OCI-LY1 (cell line): ENCODE results near the gene PPP2R2C.

Experiments used
- H2AFZ ChIP-seq: fragments of 200-600 bp; sonication (generic), shearing (Covaris generic); 2 replicates; pipeline ENCODE4 v1.6.0; 2014; ENCODE audit warnings: antibody characterized with exemption, mild to moderate bottlenecking, low read length
- H3F3A ChIP-seq: fragments of 200-600 bp; sonication (generic), shearing (Covaris generic); 2 replicates; pipeline ENCODE4 v1.6.0; 2014; ENCODE audit warnings: mild to moderate bottlenecking, antibody characterized with exemption, low read length, moderate library complexity; ENCODE audit not compliant: insufficient read depth
- H3K27ac ChIP-seq: fragments of 200-600 bp; sonication (generic); 2 replicates; pipeline ENCODE4 v1.5.1; 2014; ENCODE audit warnings: low read length, mixed run types, mild to moderate bottlenecking, low read depth; ENCODE audit not compliant: poor library complexity, severe bottlenecking
- H3K27me3 ChIP-seq: fragments of 200-600 bp; sonication (generic); 2 replicates; pipeline ENCODE4 v1.6.0; 2014; ENCODE audit warnings: antibody characterized with exemption, mild to moderate bottlenecking, low read length, moderate library complexity; ENCODE audit not compliant: insufficient read depth
- H3K36me3 ChIP-seq: fragments of 200-600 bp; sonication (generic); 2 replicates; pipeline ENCODE4 v1.6.1; 2014; ENCODE audit warnings: mild to moderate bottlenecking, antibody characterized with exemption, low read length, moderate library complexity, mixed read lengths; ENCODE audit not compliant: insufficient read depth
- H3K4me1 ChIP-seq: fragments of 200-600 bp; sonication (generic); 2 replicates; pipeline ENCODE4 v1.5.1; 2014; ENCODE audit warnings: mild to moderate bottlenecking, low read length, moderate library complexity; ENCODE audit not compliant: insufficient read depth, severe bottlenecking
- H3K4me2 ChIP-seq: fragments of 200-600 bp; sonication (generic), shearing (Covaris generic); 2 replicates; pipeline ENCODE4 v1.6.1; 2014; ENCODE audit warnings: low read length
- H3K4me3 ChIP-seq: fragments of 200-600 bp; sonication (generic); 2 replicates; pipeline ENCODE4 v1.5.1; 2014; ENCODE audit warnings: low read length, low read depth, mild to moderate bottlenecking, mixed read lengths; ENCODE audit not compliant: poor library complexity, severe bottlenecking
- H3K79me2 ChIP-seq: fragments of 200-600 bp; shearing (Covaris generic); 2 replicates; pipeline ENCODE4 v1.6.1; 2016; ENCODE audit warnings: mixed run types, low read length, mixed read lengths; ENCODE audit not compliant: insufficient read depth
- H3K9ac ChIP-seq: fragments of 200-600 bp; sonication (generic), shearing (Covaris generic); 2 replicates; pipeline ENCODE4 v1.6.1; 2014; ENCODE audit warnings: mild to moderate bottlenecking, low read length, mixed read lengths
- H3K9me2 ChIP-seq: fragments of 200-600 bp; sonication (generic), shearing (Covaris generic); 2 replicates; pipeline ENCODE4 v1.6.1; 2014; ENCODE audit warnings: low read depth, mild to moderate bottlenecking, low read length, mixed read lengths
- H3K9me3 ChIP-seq: fragments of 200-600 bp; shearing (Covaris generic); 2 replicates; pipeline ENCODE4 v1.6.1; 2014; ENCODE audit warnings: low read length, mixed read lengths
- H4K20me1 ChIP-seq: fragments of 200-600 bp; sonication (generic), shearing (Covaris generic); 2 replicates; pipeline ENCODE4 v1.6.0; 2016; ENCODE audit warnings: mild to moderate bottlenecking, low read length; ENCODE audit not compliant: insufficient read depth
- EZH2 ChIP-seq: fragments of 200-600 bp; sonication (generic), shearing (Covaris generic); IDR thresholded peaks from 2 replicates; pipeline ENCODE4 v1.8.0; 2017; ENCODE audit warnings: borderline replicate concordance, mixed run types, mild to moderate bottlenecking, antibody characterized with exemption, low read length, moderate library complexity, mixed read lengths
- TF ChIP-seq, protein P1 (sequence below): fragments of 200-600 bp; sonication (generic), shearing (Covaris generic); IDR thresholded peaks from 2 replicates; pipeline ENCODE4 v1.5.1; 2017; ENCODE audit warnings: mild to moderate bottlenecking, antibody characterized with exemption, low read length, moderate library complexity, mixed read lengths

Gene PPP2R2C

DNA sequence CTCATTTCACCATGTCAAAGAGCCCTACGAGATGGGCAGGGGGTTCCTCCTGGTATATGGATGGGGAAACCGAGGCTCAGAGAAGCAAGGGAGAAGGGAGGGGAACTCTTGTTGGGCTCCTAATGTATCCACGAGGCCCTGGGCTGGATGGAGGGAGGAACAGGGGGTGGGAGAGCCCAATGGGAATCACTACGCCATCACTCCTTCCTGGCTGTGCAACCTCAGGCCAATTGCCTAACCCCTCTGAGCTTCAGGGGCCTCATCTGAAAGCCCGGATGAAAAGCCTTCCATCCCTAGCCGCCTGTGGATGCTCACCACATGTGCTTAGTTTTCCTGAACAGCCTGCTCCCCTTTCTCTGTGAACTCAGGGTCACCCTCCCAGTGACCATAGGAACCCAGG is 57.8 kb downstream of the PPP2R2C start:
- no peaks in the 10 kb centered on the region for H3K9me3 ChIP-seq
- H3K27me3 ChIP-seq, result no peaks in the 10 kb centered on the region; the same call in 1 of the 2 replicates
- no peak overlapping the region for H3K9ac ChIP-seq
- no peaks in the 10 kb centered on the region for H3K4me1 ChIP-seq
- H3F3A ChIP-seq, result no peaks in the 10 kb centered on the region
- no peaks in the 10 kb centered on the region for H3K9me2 ChIP-seq
- H3K36me3 ChIP-seq, result no peaks in the 10 kb centered on the region
- no peak overlapping the region for H2AFZ ChIP-seq
- H3K4me3 ChIP-seq, result no peak overlapping the region
- H4K20me1 ChIP-seq, result no peaks in the 10 kb centered on the region
- no peak overlapping the region for H3K27ac ChIP-seq
- H3K4me2 ChIP-seq, result no peak overlapping the region
- no peaks in the 10 kb centered on the region for H3K79me2 ChIP-seq
- no peak for TF ChIP-seq EZH2
- TF ChIP-seq, protein P1, sequence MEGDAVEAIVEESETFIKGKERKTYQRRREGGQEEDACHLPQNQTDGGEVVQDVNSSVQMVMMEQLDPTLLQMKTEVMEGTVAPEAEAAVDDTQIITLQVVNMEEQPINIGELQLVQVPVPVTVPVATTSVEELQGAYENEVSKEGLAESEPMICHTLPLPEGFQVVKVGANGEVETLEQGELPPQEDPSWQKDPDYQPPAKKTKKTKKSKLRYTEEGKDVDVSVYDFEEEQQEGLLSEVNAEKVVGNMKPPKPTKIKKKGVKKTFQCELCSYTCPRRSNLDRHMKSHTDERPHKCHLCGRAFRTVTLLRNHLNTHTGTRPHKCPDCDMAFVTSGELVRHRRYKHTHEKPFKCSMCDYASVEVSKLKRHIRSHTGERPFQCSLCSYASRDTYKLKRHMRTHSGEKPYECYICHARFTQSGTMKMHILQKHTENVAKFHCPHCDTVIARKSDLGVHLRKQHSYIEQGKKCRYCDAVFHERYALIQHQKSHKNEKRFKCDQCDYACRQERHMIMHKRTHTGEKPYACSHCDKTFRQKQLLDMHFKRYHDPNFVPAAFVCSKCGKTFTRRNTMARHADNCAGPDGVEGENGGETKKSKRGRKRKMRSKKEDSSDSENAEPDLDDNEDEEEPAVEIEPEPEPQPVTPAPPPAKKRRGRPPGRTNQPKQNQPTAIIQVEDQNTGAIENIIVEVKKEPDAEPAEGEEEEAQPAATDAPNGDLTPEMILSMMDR, result no peak

DNA sequence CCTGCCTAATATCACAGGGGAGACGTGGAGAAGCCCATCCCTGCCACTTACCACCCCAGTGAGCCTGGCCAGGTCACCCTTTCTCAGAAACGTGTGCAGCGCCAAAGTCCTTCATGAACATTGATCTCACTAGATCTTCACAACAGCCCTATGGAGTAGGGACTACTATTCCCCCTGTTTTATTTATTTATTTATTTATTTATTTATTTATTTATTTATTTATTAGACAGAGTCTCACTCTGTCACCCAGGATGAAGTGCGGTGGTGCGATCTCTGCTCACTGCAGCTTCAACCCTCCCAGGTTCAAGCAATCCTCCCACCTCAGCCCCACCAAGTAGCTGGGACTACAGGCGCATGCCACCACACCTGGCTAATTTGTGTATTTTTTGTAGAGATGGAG is 61.8 kb downstream of the PPP2R2C start:
- Histone ChIP-seq H3K9ac (no peak overlapping the region), H3K27me3 (no peaks in the 10 kb centered on the region), H3K4me3 (no peak overlapping the region), H3K4me1 (no peaks in the 10 kb centered on the region), H3K36me3 (no peaks in the 10 kb centered on the region), H4K20me1 (no peaks in the 10 kb centered on the region), H3F3A (no peaks in the 10 kb centered on the region), H3K4me2 (no peak overlapping the region), H2AFZ (no peak overlapping the region), H3K27ac (no peak overlapping the region), H3K9me3 (no peaks in the 10 kb centered on the region), H3K9me2 (no peaks in the 10 kb centered on the region), H3K79me2 (no peaks in the 10 kb centered on the region)
- TF ChIP-seq EZH2, result no peak
- TF ChIP-seq, protein P1, result no peak

DNA sequence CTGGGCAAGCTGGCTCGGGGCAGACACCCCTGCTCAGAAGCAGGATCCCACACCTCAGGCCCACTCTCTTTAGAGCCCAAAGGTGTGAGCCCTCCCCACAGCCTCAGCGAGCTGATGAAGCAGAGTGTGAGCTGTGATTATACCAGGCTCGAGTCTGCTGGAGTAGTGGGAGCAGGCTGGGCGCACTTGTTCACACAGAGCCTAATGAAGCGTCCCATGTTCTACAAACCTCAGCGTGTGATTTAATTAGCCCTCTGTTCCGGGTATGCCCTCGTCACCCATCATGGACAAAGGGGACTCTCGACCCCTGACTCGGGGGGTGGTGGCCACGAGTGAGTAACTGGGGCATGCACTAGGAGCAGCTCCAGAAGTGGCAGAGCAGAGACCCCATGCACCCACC is 62.3 kb downstream of the PPP2R2C start:
- Histone ChIP-seq H3K4me1 (no peaks in the 10 kb centered on the region), H4K20me1 (no peaks in the 10 kb centered on the region)

More for the DNA sequence above, 62.3 kb downstream of the PPP2R2C start:
- no peak overlapping the region for H2AFZ ChIP-seq
- no peaks in the 10 kb centered on the region for H3K79me2 ChIP-seq
- no peak overlapping the region for H3K4me3 ChIP-seq
- H3K9ac ChIP-seq, result no peak overlapping the region
- H3K27me3 ChIP-seq, result no peaks in the 10 kb centered on the region
- no peaks in the 10 kb centered on the region for H3K9me2 ChIP-seq
- H3K36me3 ChIP-seq, result no peaks in the 10 kb centered on the region
- no peak overlapping the region for H3K4me2 ChIP-seq
- no peaks in the 10 kb centered on the region for H3F3A ChIP-seq
- no peaks in the 10 kb centered on the region for H3K9me3 ChIP-seq
- TF ChIP-seq, protein P1, result no peak
- TF ChIP-seq EZH2, result no peak
- no peak overlapping the region for H3K27ac ChIP-seq
